NAMALWA (cell line): ENCODE measurements around the gene CFDP1.

Experiments used
- DNase-seq: peaks from one replicate; pipeline ENCODE4 v3.0.0-alpha.2; 2015; ENCODE audit warnings: low spot score

Gene CFDP1

DNA sequence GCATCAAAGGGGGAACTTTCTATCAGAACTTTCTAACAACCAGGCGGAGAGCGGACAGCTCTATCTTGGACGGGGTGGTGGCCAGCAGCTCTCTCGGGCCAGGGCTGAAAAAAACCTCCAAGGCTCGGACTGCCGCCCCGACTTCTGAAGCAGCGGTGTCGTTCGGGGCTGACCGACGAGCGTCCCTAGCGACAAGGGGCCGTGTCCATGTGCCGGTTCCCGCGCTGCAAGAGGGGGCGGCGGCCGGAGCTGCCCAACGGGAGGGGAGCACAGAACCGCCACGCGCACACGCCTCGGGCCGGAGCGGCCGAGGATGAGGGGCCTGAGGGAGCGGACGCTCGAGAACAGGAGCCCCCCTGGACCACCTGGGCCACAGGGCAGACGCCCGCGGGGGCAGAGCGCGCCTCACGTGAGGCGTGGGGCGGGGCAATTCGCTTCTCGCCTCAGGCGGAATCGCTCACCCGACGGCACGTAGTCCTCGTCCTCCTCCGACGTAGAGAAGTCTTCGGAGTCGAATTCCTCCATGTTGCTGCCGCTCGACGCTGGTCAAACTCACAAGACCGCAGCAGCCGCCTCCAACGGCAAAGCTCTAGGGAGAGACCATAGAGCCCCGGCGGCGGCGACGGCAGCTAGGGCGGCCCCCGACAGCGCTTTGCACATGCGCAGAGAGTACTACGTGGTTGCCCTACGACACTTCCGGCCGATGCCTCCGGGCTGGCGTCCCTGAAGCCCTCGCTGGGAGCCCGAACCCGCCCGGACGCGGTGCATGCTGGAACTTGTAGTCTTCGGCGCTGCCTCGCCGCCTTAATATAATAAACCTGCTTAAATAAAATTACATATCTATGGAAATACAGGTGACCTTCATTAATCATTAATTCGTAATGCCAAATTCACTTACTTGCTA lies at the start of gene CFDP1:
CFDP1 (minus strand) TSS at position 676 of the 904 bp plus-strand sequence; CDS start at position 525, 151 bp downstream.
- peak; percentile 97 for DNase-seq

- DNase-seq, result no peak
Observed at GRCh38 chr16:75482434-75483205, 49.3 kb upstream of the CFDP1 start.

DNA sequence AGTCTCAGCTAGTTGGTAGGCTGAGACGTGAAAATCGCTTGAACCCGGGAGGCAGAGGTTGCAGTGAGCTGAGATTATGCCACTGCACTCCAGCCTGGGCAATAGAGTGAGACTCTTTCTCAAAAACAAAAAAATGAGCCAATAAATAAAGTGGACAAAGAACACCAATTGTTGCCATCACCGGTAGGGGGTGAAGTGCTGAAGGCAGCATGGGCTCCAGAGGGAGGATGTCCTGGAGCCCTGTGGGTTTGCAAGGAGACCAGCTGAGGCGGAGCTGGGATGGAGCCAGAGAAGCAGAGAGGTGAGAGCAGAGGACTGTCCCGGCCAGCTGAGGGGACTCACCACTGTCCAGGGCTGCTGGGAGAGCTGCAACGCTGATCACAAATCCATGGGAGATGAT lies 48.2 kb upstream of the CFDP1 start:
- DNase-seq, result no peak

DNA sequence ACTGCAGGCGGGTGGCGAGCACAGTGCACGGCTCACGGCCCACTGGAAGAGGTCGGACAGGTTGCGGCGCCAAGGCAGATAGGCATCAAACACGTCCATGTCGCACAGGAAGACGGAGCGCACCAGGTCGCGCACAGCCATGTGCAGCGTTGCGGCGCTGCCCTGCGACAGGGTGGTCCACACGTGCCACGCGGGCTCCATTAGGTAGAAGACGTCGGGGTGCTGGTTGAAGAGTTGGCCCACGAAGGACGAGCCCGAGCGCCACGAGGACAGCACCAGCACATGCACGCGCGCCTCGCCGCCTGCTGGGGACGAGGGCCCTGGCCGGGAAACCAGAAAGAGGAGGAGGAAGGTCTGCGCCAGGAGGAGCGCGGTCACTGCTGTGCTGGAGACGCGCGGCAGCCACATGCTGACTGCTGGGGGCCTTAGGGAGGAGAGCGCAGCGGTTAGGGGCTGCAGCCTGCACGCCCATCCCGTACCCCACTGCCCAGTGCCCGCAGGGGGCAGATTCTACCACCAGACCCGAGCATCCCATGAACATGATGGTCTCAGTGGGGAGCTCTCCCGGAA lies 46.2 kb upstream of the CFDP1 start:
- DNase-seq, result no peak

DNA sequence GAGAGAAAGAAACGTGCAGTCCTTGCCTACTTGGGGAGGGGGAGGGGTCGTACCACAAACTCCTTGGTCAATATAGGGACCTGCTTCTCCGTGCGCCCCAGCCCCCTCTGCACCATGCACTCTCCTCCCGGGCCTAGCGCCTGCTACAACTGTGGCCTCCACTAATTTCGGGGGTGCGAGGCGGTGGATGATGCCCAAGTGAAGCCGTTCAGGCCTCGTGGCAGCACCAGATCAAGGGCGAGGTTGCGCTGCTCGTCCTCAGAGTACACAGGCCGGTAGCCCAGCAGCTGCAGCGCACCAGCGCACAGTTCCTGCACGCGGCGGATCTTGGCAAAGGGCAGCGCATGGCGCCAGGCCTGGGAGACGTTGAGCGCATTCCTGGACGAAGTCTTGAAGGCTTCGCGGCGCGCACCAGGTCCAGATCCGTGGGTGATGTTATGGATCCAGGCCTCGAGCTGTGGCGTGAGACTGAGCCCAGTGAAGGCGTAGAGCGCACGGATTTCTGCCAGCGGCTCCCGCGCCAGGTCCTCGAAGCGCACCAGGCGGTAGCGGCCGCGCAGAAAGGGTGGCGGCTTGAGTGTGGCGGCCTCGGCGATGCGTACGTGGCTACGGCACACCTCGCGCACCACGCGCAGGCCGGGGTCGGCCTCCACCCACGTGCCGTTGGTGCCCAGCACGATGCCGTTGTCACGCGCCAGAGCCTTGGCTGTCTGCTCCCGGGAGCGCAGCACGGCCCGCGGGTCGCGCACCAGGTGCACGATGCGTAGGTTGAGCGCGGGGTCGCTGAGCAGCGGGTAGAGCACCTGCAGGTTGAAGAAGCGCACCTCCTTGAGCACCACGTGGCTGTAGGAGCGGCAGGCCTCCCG lies 45.4 kb upstream of the CFDP1 start:
- no peak for DNase-seq

- DNase-seq, result peak; percentile 41
Observed at GRCh38 chr16:75477680-75478473, 44.6 kb upstream of the CFDP1 start.

GRCh38 chr16:75476817-75477216 lies 43.5 kb upstream of the CFDP1 start:
- DNase-seq, result no peak

GRCh38 chr16:75475420-75475847 lies 42.1 kb upstream of the CFDP1 start:
- no peak for DNase-seq

DNA sequence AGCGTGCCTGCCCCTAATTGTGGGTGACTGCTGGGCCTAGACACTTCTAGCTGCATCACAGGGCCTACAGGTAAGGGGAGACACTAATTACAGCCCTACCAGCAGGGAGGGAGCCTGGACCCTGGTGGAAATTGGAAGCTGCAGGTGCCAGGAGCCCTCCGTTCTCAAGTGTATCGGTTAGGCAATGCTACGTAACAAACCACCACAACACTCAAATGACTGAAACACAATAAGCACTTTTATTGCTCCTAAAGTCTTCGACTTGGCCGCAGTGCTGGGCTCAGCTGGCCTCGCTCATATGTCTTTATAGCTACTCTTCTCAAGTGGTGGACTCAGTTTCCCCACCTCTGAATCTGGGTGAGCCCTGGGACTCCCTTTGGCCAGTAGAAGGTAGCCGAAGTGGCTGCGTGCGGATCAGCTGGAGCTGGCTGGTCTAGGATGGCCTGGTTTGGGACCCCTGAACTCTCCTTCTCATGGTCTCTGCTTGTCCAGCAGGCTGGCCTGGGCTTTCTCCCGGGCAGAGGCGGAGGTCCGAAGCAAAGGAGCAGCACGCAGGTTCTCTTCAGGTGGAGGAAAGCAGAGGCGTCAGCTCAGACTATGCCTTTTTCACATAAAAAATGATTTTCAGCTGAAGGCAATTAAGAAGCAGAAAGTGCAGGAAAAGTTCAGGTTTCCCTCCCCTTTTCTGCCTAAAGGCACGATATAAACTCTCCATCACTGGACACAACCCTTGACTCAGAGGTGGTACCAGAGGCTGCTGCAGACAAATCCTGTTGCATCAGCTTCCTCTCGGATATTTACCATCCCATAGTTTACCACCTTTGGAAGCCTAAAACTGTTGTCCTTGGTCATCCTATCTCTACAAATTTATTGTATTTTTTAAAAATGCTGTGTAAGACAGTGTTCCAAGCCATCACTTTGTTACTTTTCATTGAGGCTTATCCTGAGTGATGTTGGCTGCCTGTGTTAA lies 39.9 kb upstream of the CFDP1 start:
- DNase-seq, result no peak

GRCh38 chr16:75471723-75472633 lies 38.7 kb upstream of the CFDP1 start:
- peak; percentile 71 for DNase-seq

DNA sequence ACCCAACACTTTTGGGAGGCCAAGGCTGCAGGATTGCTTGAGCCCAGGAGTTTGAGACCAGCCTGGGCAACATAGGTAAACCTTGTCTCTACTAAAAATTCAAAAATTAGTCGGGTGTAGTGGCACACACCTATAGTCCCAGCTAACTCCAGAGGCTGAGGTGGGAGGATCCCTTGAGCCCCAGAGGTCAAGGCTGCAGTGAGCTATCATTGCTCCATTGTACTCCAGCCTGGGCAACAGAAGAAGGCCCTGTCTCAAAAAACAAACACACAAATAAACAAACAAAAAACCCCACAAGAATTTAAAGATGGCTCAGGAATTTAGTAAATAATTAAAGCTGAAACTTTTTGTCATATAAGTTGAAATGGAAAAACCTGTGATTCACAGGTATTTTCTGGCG lies 33.5 kb upstream of the CFDP1 start:
- DNase-seq, result no peak

GRCh38 chr16:75464122-75464918 lies 31.0 kb upstream of the CFDP1 start, which contains the start of gene TMEM170A:
TMEM170A (minus strand) TSS chr16:75464689; CDS start chr16:75464600, 89 bp downstream.
- DNase-seq, result peak; percentile 98

GRCh38 chr16:75463389-75464121 lies 30.3 kb upstream of the CFDP1 start:
- DNase-seq, result peak; percentile 45

- DNase-seq, result peak; percentile 57
Observed at GRCh38 chr16:75462806-75463205, 29.5 kb upstream of the CFDP1 start.

GRCh38 chr16:75461575-75461974 lies 28.3 kb upstream of the CFDP1 start:
- DNase-seq, result no peak

DNA sequence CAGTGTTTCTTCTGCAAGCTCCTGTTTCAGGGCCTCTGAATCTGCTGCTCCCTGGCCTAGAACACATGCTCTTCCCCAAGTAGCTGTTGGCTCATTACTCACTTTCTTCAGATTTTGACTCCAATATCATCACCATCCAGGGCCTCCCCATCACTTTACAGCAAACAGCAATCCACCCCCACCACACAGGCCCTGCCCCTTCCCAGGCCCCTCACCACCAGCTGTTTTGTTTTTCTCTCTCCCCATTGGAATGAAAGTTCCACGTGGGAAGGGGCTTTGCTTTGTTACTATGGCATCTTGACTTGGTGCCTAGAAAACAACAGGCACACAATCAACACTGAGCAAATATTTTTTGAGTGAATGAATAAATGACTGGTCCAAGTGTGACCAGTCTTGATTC lies 27.1 kb upstream of the CFDP1 start:
- no peak for DNase-seq

- no peak for DNase-seq
Observed at GRCh38 chr16:75459691-75460090, 26.4 kb upstream of the CFDP1 start.
